ENCODE data around the gene ICOSLG.

DNA sequence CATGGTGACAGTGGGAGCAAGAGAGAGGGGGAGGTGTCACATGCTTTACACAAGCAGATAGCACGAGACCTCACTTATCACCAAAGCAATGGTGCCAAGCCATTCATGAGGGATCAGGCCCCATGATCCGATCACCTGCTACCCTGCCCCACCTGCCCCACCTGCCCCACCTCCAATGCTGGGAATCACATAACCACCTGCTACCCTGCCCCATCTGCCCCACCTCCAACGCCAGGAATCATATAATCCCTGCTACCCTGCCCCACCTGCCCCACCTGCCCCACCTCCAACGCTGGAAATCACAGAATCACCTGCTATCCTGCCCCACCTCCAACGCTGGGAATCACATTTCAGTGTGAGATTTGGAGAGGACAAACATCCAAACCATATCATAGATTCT is 34.3 kb upstream of the ICOSLG start:
- TF ChIP-seq, protein P1, sequence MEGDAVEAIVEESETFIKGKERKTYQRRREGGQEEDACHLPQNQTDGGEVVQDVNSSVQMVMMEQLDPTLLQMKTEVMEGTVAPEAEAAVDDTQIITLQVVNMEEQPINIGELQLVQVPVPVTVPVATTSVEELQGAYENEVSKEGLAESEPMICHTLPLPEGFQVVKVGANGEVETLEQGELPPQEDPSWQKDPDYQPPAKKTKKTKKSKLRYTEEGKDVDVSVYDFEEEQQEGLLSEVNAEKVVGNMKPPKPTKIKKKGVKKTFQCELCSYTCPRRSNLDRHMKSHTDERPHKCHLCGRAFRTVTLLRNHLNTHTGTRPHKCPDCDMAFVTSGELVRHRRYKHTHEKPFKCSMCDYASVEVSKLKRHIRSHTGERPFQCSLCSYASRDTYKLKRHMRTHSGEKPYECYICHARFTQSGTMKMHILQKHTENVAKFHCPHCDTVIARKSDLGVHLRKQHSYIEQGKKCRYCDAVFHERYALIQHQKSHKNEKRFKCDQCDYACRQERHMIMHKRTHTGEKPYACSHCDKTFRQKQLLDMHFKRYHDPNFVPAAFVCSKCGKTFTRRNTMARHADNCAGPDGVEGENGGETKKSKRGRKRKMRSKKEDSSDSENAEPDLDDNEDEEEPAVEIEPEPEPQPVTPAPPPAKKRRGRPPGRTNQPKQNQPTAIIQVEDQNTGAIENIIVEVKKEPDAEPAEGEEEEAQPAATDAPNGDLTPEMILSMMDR (conservative IDR thresholded peaks at IDR 0.05; ENCODE audit: low read depth, low read length) = no peak
- TF ChIP-seq POLR2A (IDR thresholded peaks at IDR 0.05; ENCODE audit: low read depth, low read length) (no peak), RAD21 (IDR thresholded peaks at IDR 0.05; ENCODE audit: low read length) (no peak), SMC3 (IDR thresholded peaks at IDR 0.05; ENCODE audit: low read depth, low read length) (no peak), CEBPB (IDR thresholded peaks at IDR 0.05; ENCODE audit: low read depth, low read length) (no peak), NFE2L2 (IDR thresholded peaks at IDR 0.05; ENCODE audit: low read depth, low read length) (no peak), MXI1 (IDR thresholded peaks at IDR 0.05; ENCODE audit: borderline replicate concordance, low read depth, low read length) (no peak)
- TF ChIP-seq, protein P2, sequence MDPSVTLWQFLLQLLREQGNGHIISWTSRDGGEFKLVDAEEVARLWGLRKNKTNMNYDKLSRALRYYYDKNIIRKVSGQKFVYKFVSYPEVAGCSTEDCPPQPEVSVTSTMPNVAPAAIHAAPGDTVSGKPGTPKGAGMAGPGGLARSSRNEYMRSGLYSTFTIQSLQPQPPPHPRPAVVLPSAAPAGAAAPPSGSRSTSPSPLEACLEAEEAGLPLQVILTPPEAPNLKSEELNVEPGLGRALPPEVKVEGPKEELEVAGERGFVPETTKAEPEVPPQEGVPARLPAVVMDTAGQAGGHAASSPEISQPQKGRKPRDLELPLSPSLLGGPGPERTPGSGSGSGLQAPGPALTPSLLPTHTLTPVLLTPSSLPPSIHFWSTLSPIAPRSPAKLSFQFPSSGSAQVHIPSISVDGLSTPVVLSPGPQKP (IDR thresholded peaks at IDR 0.05; ENCODE audit: borderline replicate concordance, low read depth, low read length) = no peak
- TF ChIP-seq, protein P3, sequence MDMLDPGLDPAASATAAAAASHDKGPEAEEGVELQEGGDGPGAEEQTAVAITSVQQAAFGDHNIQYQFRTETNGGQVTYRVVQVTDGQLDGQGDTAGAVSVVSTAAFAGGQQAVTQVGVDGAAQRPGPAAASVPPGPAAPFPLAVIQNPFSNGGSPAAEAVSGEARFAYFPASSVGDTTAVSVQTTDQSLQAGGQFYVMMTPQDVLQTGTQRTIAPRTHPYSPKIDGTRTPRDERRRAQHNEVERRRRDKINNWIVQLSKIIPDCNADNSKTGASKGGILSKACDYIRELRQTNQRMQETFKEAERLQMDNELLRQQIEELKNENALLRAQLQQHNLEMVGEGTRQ (IDR thresholded peaks at IDR 0.05; ENCODE audit: low read depth, low read length) = no peak

All from IMR-90 (cell line).